Amniotic epithelial cell (primary cell): Measurements from ENCODE around the gene CAD.
A peak's percentile ranks its signal among the peaks of the same experiment; 100 is the strongest.

Experiments used
- DNase-seq: peaks from one replicate; pipeline ENCODE4 v3.0.0-alpha.2; 2010; ENCODE audit warnings: low read depth

CAD gene

GRCh38 chr2:27198627-27199026 is 18.5 kb upstream of the CAD start:
- DNase-seq = no peak

GRCh38 chr2:27199241-27199640 is 17.9 kb upstream of the CAD start:
- no peak for DNase-seq

DNA sequence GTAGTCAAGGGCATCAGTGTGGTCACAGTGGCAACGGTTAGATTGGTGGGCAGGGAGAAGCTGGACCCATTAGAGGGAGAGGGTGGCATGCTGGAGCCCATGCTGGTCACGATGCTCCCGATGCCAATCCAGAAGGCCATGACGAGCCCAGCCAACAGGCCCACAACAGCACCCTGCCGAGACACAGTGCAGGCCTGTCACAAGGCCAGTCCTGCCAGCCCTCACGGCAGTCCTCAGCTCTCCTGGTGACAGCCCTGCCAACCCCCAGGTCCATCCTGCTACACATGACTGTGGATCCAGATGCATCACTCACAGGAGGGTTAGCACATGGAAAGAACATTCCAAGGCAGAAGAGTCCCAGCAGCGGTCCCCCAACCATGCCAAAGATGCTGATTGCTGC is 15.5 kb upstream of the CAD start:
- DNase-seq = no peak

DNA sequence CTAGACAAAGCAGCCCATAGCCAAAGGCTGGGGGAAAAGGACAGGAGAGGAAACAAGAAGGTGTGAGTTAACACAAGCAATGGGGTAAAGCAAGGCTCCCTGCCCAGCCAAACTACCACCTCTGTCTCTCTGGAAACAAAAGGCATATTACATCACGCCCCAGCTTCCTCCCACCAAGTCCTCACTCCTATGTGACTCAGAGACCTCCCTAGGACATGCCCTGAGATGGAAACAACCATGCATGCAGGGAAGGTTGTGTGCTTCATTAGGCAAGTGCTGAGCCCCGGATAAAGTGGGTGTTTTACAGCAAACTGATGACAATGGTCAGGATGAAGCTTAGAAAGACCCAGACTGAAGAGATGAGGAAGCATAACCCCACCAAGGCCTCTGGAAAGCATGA is 14.3 kb upstream of the CAD start:
- DNase-seq = peak; percentile 29

GRCh38 chr2:27203741-27204140 is 13.4 kb upstream of the CAD start:
- no peak for DNase-seq

GRCh38 chr2:27204566-27204965 is 12.6 kb upstream of the CAD start:
- DNase-seq = no peak

DNA sequence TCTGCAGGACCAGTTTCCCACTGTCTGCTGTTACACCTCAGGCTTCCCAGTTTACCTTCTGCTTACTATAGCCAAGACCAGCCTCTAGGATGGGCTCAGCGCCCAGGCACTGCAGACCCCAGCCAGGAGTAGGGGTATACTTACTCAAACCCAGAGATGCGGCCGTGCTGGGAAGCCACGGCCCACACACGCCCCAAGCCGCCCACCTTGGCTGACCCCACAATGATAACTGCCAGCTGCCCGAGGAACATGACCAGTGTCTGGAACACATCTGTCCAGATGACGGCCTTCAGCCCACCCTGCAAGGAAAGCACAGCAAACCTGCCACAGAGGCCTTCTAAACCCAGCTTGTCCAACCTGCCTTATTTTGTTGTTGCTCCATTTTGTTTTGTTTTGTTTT is 12.0 kb upstream of the CAD start:
- no peak for DNase-seq

GRCh38 chr2:27206346-27206745 is 10.8 kb upstream of the CAD start:
- DNase-seq = no peak

DNA sequence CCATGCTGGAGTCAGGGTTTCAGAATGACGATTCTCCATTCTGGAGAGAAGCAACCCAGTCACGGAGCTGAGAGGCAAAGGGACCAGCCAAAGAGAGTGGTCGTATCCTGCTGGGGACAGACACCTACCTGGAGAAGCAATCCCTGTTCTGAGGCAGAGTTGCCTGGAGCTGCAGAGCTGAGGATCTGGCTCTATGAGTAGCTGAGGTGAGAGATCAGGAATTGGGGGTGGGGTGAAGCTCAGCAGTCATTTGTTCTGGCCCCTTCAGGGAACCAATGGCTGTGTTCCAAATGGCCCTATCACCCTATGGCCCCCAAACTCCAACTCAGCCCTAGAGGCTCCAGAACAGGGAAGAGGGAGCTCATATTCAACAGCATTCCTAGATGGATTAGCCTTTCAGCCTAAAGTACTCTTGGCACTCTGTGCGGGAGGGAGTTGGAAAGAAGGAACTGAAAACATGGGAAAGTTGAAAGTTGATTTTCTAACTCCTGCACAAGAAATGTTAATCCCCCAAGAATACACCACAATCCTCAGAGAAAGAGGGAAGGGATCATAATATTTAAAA is 8.6 kb upstream of the CAD start:
- no peak for DNase-seq

DNA sequence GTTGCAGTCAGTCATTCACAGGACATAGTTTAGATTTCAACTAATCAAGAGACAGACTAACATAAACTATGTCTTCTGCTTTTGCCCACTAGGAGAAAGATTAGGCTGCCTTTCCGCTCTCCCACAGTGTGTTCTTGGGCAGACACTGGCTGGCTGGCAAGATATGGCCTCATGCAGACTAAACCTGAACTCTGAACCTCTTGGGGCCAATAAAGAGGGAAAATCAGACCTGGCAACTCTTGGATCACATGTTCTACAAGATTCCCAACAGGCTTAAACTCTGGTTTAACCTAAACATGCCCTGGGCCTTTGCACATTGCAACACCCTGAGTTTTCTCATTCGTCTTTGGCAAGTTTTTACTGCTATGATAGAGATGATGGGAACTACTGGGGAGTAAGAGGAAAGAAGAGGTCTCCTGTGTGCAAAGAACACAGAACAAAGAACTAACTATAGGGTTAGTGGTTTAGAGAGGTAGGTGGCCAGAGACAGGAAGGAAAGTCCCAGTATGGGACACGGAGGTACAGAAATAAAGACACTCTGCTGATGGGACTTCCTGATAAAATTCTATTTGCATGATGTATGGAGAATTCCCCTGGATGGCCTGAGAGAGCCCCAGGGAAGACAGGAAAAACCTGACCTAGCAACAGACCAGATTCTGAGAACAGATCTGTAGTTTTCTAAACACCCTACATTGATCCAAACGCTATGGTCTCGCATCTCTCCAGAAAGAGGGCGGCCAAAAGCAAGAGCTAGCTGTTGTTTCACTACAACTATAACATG is 7.4 kb upstream of the CAD start:
- DNase-seq = peak; percentile 32

DNA sequence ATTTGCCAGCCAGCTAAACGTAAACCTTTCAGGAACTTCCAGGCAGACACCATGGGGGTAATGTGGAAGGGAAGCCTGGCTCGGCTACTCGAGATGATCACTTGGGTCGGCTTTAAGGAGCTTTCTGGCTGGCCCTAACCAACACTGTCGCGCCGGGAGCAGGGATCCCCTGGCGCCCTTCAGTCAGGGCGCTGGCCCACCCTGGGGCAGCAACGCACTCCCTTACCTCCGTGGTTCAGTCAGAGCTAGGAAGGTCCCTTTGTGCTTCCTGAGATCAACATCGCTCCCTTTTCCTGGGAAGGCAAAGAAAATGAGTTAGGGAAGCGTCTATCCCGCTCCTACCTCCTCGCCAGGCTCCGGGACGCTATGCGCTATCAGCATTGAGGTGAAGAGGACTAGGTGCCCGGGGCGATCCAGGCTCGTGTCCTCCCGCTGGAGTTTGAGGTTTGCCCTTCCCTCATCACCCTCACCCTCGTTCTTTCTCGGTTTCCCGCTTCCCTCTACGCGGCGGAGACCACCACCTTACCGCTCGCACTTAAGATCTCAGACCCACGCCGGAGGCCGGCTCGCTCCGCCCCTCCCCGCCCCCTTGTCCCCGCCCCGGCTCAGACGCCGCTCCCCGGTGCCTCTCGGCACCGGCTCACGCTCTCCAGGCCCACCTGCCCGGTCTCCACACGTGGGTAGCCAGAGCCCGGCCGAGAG is 5.8 kb upstream of the CAD start:
- no peak for DNase-seq

DNA sequence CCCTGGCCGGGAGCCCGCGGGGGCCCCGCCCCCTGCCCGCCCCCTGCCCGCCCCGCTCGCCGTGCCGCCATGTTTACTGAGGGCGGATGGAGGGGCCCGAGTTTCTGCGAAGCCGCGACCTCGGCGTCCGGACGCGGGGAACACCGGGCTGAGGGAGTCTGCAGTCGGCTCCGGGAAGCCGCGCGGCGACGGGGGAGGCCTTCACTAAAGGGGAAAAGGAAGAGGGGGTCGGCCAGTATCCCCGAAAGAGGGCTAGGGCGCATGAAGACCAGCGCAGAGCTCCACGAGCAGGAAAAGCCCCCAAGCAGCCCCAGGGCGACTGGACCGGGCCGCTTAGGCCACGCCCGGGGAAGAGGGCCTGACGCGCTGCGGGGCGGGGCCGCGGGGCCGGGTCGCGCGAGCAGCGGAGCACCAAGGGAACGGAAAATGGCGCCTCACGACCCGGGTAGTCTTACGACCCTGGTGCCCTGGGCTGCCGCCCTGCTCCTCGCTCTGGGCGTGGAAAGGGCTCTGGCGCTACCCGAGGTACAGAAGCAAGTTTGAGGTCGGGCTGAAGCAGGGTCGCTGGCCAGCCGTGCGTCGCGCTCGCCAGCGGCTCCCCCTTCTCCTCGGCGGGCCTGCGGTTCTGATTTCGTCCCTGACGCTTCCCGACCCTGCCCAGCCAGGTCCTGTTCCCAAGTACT is 5.1 kb upstream of the CAD start, which contains the start of the genes ATRAID and SLC5A6:
TSS of gene ATRAID (plus strand) at position 99 of the 683 bp plus-strand sequence. CDS start at position 427, 328 bp downstream.
TSS of gene SLC5A6 (minus strand) at position 326 of the 683 bp plus-strand sequence. CDS start 4,618 bp downstream, outside the sequence.
- peak; percentile 81 for DNase-seq

DNA sequence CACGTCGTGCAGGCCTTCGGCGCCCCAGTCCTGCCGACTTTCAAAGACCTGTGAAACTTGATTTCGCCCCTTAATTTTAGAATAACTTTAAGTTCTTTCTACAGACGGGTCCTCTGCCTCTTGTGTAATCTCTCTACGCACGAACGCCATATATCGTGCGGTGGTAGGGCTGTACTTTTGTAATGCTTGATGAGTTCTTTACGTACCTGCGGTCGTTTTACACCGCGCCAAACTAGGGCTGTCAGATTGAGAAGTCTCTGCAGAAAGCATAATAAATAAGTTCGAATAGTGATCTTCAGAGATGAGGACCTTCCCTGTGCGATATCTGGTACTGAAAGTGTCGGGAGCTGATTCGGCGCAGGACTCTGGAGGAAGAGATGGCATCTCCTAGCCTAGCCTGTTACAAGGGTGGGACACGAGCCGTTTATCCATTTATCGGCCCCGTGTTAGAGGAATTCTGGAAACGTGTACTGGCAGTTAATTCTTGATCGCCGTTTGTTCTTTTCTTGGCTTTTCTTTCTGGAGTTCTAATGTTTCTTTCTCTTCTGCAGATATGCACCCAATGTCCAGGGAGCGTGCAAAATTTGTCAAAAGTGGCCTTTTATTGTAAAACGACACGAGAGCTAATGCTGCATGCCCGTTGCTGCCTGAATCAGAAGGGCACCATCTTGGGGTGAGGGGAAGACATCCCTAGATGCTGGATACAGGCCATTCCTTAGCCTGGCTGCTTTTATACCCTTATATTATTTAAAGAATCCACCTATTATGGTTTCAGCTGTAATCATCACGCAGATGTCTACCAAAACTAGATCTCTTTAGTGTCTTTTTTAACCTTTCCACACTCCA is 4.3 kb upstream of the CAD start:
- DNase-seq = peak; percentile 72

DNA sequence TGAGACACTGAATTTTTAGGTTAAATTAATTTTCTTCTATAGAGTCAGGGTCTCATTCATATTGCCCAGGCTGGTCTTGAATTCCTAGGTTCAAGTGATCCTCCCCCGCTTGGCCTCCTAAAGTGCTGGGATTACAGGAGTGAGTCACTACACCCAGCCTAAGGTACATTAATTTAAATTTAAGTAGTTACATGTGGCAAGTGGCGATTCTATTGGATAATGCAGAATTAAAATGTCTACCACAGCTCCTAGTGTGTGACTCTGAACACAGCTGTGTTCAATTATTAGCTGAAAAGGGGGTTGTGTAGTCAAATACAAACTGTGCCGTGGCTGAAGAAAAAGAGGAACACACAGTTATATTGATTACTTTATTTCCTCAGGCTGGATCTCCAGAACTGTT is 2.2 kb upstream of the CAD start:
- DNase-seq = peak; percentile 13

DNA sequence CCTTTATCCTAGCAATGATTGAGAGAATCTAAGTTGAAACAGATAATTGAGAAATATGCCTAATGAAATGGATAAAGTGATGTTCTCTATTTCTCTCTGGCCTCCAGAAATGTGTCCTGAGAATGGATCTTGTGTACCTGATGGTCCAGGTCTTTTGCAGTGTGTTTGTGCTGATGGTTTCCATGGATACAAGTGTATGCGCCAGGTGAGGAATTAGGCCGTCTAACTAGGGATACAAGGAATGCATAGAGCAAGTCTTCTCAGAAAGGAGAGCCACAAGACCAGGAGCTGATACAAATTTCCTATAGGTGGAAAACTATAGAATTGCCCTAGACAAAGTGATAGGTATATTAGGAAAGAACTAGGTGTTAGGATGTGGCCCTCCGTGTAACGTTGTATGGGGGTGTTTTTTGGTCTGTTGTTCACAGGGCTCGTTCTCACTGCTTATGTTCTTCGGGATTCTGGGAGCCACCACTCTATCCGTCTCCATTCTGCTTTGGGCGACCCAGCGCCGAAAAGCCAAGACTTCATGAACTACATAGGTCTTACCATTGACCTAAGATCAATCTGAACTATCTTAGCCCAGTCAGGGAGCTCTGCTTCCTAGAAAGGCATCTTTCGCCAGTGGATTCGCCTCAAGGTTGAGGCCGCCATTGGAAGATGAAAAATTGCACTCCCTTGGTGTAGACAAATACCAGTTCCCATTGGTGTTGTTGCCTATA is 592 bp upstream of the CAD start:
- no peak for DNase-seq

DNA sequence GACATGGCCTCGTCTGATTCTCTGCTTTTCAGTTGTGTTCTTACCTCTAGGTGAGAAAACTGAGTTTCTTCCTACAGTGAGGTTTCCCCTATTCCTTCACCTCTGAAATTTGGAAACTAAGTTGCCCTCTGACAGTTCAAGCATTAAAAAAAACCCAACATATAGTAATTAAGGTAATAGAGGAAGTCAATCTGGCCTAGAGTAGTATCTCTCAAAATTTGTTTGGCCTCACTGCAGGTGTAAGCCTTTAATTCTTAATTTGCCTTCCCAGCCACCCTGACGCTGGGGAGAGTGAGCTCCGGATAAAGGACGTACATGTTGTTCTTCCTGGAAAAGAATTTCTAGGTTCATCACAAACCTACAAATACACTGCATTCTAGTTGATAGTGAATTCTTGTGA is 1.4 kb downstream of the CAD start:
- no peak for DNase-seq

- no peak for DNase-seq
Measured at GRCh38 chr2:27219091-27219490, 1.9 kb downstream of the CAD start.

DNA sequence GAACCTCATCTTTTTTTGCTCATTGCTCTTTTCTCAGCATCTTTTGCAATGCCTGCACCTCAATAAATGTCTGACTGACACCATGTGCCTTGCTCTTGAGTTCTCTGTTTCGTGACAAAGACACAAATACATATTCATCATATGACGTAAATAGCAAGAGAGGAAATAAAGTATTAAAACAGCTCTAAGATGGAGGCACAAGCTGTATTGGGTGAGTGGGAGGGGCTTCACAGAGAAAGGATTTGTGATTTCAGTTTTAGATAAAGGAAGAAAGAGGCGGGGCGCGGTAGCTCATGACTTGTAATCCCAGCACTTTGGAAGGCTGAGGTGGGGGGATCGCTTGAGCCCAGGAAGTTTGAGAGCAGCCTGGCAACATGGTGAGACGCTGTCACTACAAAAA is 2.9 kb downstream of the CAD start:
- no peak for DNase-seq

DNA sequence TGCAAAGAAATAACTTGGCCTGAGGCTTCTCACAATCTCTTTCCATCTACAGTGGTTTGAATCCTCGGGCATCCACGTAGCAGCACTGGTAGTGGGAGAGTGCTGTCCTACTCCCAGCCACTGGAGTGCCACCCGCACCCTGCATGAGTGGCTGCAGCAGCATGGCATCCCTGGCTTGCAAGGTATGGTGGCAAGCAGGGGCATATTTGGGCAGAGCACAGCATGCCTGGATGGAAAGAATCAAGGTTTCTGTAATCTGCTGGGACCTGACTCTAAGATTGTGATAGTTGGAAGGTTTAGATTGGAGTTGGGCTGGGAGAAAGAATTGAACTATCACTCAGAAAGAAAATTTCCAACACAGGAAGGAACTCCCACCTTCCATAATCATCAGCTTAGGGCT is 4.0 kb downstream of the CAD start:
- DNase-seq = no peak

- no peak for DNase-seq
Measured at GRCh38 chr2:27222407-27222806, 5.2 kb downstream of the CAD start.

DNA sequence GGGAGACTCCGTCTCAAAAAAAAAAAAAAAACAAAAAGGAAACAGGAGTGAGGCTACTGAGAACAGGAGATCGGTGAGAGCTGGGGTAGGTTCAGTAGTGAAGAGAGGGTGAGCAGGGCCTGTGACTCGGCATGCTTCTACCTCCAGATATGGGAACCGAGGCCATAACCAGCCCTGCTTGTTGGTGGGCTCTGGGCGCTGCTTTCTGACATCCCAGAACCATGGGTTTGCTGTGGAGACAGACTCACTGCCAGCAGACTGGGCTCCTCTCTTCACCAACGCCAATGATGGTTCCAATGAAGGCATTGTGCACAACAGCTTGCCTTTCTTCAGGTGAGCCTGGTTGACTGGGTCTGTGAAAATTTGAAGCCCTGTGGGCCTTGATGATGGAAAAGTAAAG is 6.2 kb downstream of the CAD start:
- DNase-seq = no peak
